GM23248 (cell line): ENCODE data around the gene PSENEN. TPM values are rescaled to one million over a fixed set of nuclear protein-coding genes. Genes with fewer than 3 reads are reported as not detected.

Experiments
- DNase-seq: peaks from one replicate; pipeline ENCODE4 v3.0.0-alpha.2; 2015
- H2AFZ ChIP-seq: fragments of 200-600 bp; sonication (generic); 2 replicates; pipeline ENCODE4 v1.6.1; 2016; ENCODE audit warnings: antibody characterized with exemption
- H3F3A ChIP-seq: fragments of 200-600 bp; sonication (generic); 2 replicates; pipeline ENCODE4 v1.6.1; 2016; ENCODE audit warnings: mild to moderate bottlenecking, antibody characterized with exemption, mixed run types; ENCODE audit not compliant: insufficient read depth
- H3K27ac ChIP-seq: fragments of 200-600 bp; sonication (generic); 2 replicates; pipeline ENCODE4 v1.5.1; 2016; ENCODE audit warnings: mild to moderate bottlenecking
- H3K27me3 ChIP-seq: fragments of 200-600 bp; sonication (generic); replicated peaks from 2 replicates; pipeline ENCODE4 v1.6.1; 2016; ENCODE audit warnings: mild to moderate bottlenecking; ENCODE audit not compliant: insufficient read depth
- H3K36me3 ChIP-seq: fragments of 200-600 bp; sonication (generic); 2 replicates; pipeline ENCODE4 v1.6.1; 2016; ENCODE audit warnings: low read depth, mild to moderate bottlenecking
- H3K4me1 ChIP-seq: fragments of 200-600 bp; sonication (generic); 2 replicates; pipeline ENCODE4 v1.6.1; 2016; ENCODE audit warnings: mild to moderate bottlenecking; ENCODE audit not compliant: insufficient read depth
- H3K4me2 ChIP-seq: fragments of 200-600 bp; sonication (generic); one replicate; pipeline ENCODE4 v1.6.1; 2016; ENCODE audit warnings: mild to moderate bottlenecking; ENCODE audit not compliant: unreplicated experiment
- H3K4me3 ChIP-seq: fragments of 200-600 bp; sonication (generic); 2 replicates; pipeline ENCODE4 v1.5.1; 2016; ENCODE audit warnings: mild to moderate bottlenecking
- H3K79me2 ChIP-seq: fragments of 200-600 bp; sonication (generic); 2 replicates; pipeline ENCODE4 v1.6.1; 2016; ENCODE audit warnings: mild to moderate bottlenecking; ENCODE audit not compliant: insufficient read depth
- H3K9ac ChIP-seq: fragments of 200-600 bp; sonication (generic); 2 replicates; pipeline ENCODE4 v1.6.1; 2016; ENCODE audit warnings: mild to moderate bottlenecking
- H3K9me2 ChIP-seq: fragments of 200-600 bp; sonication (generic); 2 replicates; pipeline ENCODE4 v1.6.1; 2016; ENCODE audit warnings: mixed run types, mild to moderate bottlenecking, moderate library complexity; ENCODE audit not compliant: insufficient read depth
- H3K9me3 ChIP-seq: fragments of 200-600 bp; sonication (generic); one replicate; pipeline ENCODE4 v1.6.1; 2017; ENCODE audit warnings: low read depth
- H4K20me1 ChIP-seq: fragments of 200-600 bp; sonication (generic); 2 replicates; pipeline ENCODE4 v1.6.0; 2016; ENCODE audit not compliant: insufficient read depth
- EZH2 ChIP-seq: fragments of 200-600 bp; sonication (generic); IDR thresholded peaks from 2 replicates; pipeline ENCODE4 v1.6.1; 2018; ENCODE audit warnings: antibody characterized with exemption, mild to moderate bottlenecking; ENCODE audit not compliant: insufficient read depth, poor library complexity, severe bottlenecking
- EZH2phosphoT487 ChIP-seq: fragments of 200-600 bp; sonication (generic); IDR thresholded peaks from 2 replicates; pipeline ENCODE4 v1.6.1; 2018; ENCODE audit warnings: antibody characterized with exemption, moderate library complexity, mild to moderate bottlenecking, low read depth; ENCODE audit not compliant: insufficient read depth
- WGBS, 2 experiments: methylation state at CpG; one replicate each; pipeline ENCODE4 v1.1.6; 2015 to 2017; ENCODE audit warnings: low lambda C conversion rate in 2 of 2, low coverage in 1 of 2; ENCODE audit errors: missing lambda C conversion rate in 2 of 2; 5-methylcytosine and 5-hydroxymethylcytosine counted together
- in situ Hi-C: fragments of 300-500 bp; cut with MboI; formaldehyde crosslinking; loops from 2 replicates; pipeline ENCODE4 v1.15.0; 2020
- polyA plus RNA-seq: library from polyadenylated mRNA; unstranded; fragments of >200 nt; fragmentation: Nextera tagmentation; extraction: Ambion mirVana; gene quantifications from 2 replicates; pipeline ENCODE4 v1.2.1, GENCODE V29; 2016
- total RNA-seq: library from RNA; depleted of rRNA; stranded (reverse); fragments of >200 nt; shearing (Covaris generic); gene quantifications from 2 replicates; pipeline ENCODE4 v1.2.3, GENCODE V29; 2014

PSENEN gene
- total and polyA plus RNA-seq, 2 experiments from 2014 or later, result 21.6 to 108 TPM

GRCh38 chr19:35729021-35729420, 16.4 kb upstream of the PSENEN start:
- no peaks in the 10 kb centered on the region for H3F3A ChIP-seq
- 0 out of 2 replicates have a peak, but pooled peaks cover 2% of the 10 kb centered on the region for H3K79me2 ChIP-seq
- no peaks in the 10 kb centered on the region for H3K9me3 ChIP-seq
- no peaks in the 10 kb centered on the region for H3K27me3 ChIP-seq
- H3K27ac ChIP-seq, result no peak overlapping the region
- no peak overlapping the region for H3K4me2 ChIP-seq
- H3K36me3 ChIP-seq, result peaks cover 30% of the 10 kb centered on the region; the same call in 1 of the 2 replicates
- TF ChIP-seq EZH2phosphoT487 (no peak), EZH2 (no peak)
- 92 to 94% methylated on average over 18 of the region's 18 CpGs for WGBS, 2 experiments
- H4K20me1 ChIP-seq, result no peaks in the 10 kb centered on the region
- no peaks in the 10 kb centered on the region for H3K9me2 ChIP-seq
- H3K9ac ChIP-seq, result no peak overlapping the region
- H3K4me1 ChIP-seq, result no peaks in the 10 kb centered on the region
- H3K4me3 ChIP-seq, result no peak overlapping the region
- H2AFZ ChIP-seq, result no peak overlapping the region
- in situ Hi-C loops, result no loop called here
- no peak for DNase-seq

- H3K4me1 ChIP-seq, result no peaks in the 10 kb centered on the region
- H3K4me3 ChIP-seq, result no peak overlapping the region
- H3K27me3 ChIP-seq, result no peaks in the 10 kb centered on the region
- H3K79me2 ChIP-seq, result no peaks in the 10 kb centered on the region
- no peaks in the 10 kb centered on the region for H3F3A ChIP-seq
- no peak overlapping the region for H3K9ac ChIP-seq
- TF ChIP-seq EZH2, result no peak
- TF ChIP-seq EZH2phosphoT487, result no peak
- H3K4me2 ChIP-seq, result no peak overlapping the region
- no peak for DNase-seq
- H4K20me1 ChIP-seq, result no peaks in the 10 kb centered on the region
- H2AFZ ChIP-seq, result no peak overlapping the region
- in situ Hi-C loops, result no loop called here
- peaks cover 22% of the 10 kb centered on the region; the same call in 1 of the 2 replicates for H3K36me3 ChIP-seq
- H3K27ac ChIP-seq, result no peak overlapping the region
- WGBS, 2 experiments, result 83 to 88% methylated on average over 9 to 11 of the region's 11 CpGs
- no peaks in the 10 kb centered on the region for H3K9me2 ChIP-seq
- H3K9me3 ChIP-seq, result no peaks in the 10 kb centered on the region
Observed at GRCh38 chr19:35729763-35730162, 15.7 kb upstream of the PSENEN start.

- Histone ChIP-seq H2AFZ (no peak overlapping the region), H3K9me3 (no peaks in the 10 kb centered on the region), H3K9ac (no peak overlapping the region), H3K79me2 (no peaks in the 10 kb centered on the region), H3K27ac (no peak overlapping the region), H3K9me2 (no peaks in the 10 kb centered on the region), H3F3A (no peaks in the 10 kb centered on the region), H3K4me2 (no peak overlapping the region), H3K4me1 (no peaks in the 10 kb centered on the region), H4K20me1 (no peaks in the 10 kb centered on the region), H3K27me3 (no peaks in the 10 kb centered on the region), H3K36me3 (peaks cover 17% of the 10 kb centered on the region; the same call in 1 of the 2 replicates), H3K4me3 (no peak overlapping the region)
- WGBS, 2 experiments, result 93 to 94% methylated on average over 17 to 18 of the region's 18 CpGs
- in situ Hi-C loops, result no loop called here
- TF ChIP-seq EZH2 (no peak), EZH2phosphoT487 (no peak)
- DNase-seq, result no peak
Observed at GRCh38 chr19:35730326-35730725, 15.1 kb upstream of the PSENEN start.

- 88 to 94% methylated on average over 2 to 9 of the region's 9 CpGs for WGBS, 2 experiments
- Histone ChIP-seq H3K4me3 (no peak overlapping the region), H4K20me1 (no peaks in the 10 kb centered on the region), H2AFZ (no peak overlapping the region), H3K79me2 (no peaks in the 10 kb centered on the region), H3K4me2 (no peak overlapping the region), H3K36me3 (peaks cover 13% of the 10 kb centered on the region; the same call in 1 of the 2 replicates), H3F3A (no peaks in the 10 kb centered on the region), H3K4me1 (no peaks in the 10 kb centered on the region), H3K9me2 (no peaks in the 10 kb centered on the region), H3K27me3 (no peaks in the 10 kb centered on the region), H3K9me3 (no peaks in the 10 kb centered on the region), H3K27ac (no peak overlapping the region), H3K9ac (no peak overlapping the region)
- in situ Hi-C loops, result no loop called here
- TF ChIP-seq EZH2, result no peak
- no peak for TF ChIP-seq EZH2phosphoT487
- DNase-seq, result no peak
Observed at GRCh38 chr19:35731353-35731752, 14.1 kb upstream of the PSENEN start.

GRCh38 chr19:35731779-35732405, 13.6 kb upstream of the PSENEN start:
- Histone ChIP-seq H3K4me2 (no peak overlapping the region), H3K4me3 (no peak overlapping the region), H3F3A (no peaks in the 10 kb centered on the region), H3K9me3 (no peaks in the 10 kb centered on the region), H3K9ac (no peak overlapping the region), H4K20me1 (no peaks in the 10 kb centered on the region), H3K9me2 (no peaks in the 10 kb centered on the region), H3K4me1 (no peaks in the 10 kb centered on the region), H3K79me2 (no peaks in the 10 kb centered on the region), H3K27me3 (no peaks in the 10 kb centered on the region), H3K36me3 (peaks cover 11% of the 10 kb centered on the region; the same call in 1 of the 2 replicates), H2AFZ (no peak overlapping the region), H3K27ac (no peak overlapping the region)
- TF ChIP-seq EZH2phosphoT487, result no peak
- no peak for TF ChIP-seq EZH2
- 92 to 93% methylated on average over 16 to 21 of the region's 21 CpGs for WGBS, 2 experiments
- in situ Hi-C loops, result no loop called here
- no peak for DNase-seq
